NCI-H2107 (cell line): ENCODE data around the gene CSF3R.
"Not testable (repeated sequence)": the region's sequence is repeated elsewhere in the genome, so short reads cannot be mapped to it uniquely, and the experiment has no call there.

Source experiments
- DNase-seq: peaks from one replicate; lab custom pipeline; 2025; lab: John Stamatoyannopoulos, UW

The CSF3R gene

DNA sequence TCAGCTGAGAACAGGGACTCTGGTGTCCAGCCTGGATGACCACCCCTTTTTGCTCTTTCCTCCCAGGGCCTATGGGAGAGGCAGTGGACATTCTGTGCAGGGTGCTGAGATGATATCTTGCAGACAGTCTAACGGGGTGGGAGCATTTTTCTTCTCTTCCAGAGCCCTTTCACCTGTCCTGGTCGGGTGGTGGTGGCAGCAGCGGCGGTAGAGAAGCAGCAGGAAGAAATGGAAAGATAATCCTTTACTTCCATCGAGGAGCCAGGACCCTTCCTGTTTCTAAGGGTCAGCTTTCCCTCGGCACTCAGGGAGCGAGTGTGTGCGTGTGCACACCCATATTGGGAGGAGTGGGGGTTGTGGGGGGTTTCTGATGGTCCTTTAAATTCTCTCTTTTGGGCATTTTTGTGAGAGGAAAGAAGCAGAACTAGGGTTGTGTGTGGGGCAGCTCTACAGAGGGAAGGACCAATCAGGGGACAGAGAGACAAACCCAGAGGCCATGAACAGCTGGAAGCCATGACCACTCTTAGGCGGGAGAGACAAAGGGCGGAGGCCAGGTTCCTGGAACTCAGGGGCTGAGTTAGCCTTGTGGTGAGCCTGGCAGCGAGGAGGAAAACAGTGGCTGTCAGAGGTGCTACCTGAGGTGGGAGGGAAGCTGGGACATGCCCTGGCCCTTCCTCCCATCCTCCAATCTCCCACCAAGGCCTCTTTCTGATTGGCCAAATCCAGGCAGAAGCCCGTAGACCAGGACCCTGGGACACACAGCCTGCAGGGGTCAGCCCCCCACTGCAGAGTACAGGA is 31.2 kb upstream of the CSF3R start:
- DNase-seq, result no peak

DNA sequence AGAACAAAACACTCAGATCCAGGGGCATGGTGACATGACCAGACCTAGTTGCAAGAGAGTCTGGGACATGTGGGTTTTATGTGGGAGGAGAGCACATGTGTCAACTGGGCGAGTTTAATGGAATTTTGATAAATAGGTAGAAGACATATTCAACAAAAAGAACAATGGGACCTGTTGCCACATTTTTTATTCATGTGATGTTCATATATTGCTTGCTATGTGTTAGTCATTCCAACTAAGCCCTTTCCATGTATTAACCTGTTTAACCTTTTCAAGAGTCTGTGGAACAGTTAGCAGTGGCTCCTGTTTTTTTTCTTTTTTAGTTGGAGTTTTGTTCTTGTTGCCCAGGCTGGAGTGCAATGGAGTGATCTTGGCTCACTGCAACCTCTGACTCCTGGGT is 30.1 kb upstream of the CSF3R start:
- no peak for DNase-seq

DNA sequence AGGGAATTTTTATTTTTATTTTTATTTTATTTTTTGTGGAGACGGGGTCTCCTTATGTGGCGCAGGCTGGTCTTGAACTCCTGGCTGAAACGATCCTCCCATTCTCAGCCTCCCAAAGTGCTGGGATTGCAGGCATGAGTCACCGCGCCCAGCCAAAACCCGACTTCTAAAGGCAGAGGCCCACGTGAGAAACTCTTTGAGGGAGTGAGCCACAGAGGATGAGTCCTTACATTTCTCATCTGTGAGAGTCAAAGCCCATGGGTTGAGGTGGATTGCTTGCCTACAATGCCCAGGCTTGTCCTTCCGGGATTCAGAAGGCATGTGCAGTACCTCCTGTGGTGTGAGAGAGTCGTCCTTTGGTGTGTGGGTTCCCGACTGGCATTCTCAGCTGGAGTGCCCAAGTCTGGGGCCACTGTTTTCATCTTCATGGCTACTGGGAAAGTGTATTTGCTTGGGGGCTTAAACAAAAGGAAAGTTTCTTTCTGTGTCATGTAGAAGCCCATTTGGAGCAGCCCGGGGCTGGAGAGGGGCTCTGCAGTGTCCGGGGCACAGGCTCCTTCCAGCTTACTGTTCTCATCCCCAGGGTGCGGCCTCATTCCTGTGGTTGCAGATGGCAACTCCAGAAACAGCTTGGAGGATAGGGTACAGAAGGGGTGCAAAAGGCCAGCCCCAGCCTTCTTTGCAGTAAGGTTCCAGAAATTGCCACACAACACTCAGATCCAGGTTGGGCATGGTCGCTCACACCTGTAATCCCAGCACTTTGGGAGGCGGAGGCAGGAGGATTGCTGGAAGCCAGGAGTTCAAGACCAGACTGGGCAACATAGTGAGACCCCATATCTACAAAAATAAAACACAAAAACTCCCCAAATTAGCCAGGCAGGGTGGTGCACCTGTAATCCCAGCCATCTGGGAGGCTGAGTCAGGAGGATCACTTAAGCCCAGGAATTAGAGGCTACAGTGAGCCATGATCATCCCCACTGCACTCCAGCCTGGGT is 29.4 kb upstream of the CSF3R start:
- DNase-seq, result no peak

DNA sequence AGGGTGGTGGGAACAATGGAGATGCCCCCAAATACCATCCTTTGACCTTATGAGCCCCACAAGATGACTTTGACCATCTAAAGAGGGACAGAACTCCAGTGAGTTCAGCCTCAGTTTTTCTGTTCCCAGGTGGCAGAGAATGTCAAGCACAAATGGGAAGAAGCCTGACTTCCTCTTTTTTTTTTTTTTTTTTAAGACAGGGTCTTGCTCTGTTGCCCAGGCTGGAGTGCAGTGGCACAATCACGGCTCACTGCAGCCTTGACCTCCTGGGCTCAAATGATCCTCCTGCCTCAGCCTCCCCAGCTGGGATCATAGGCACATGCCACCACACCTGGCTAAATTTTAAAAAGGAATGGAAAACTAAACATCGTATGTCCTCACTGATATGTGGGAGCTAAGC is 28.5 kb upstream of the CSF3R start:
- DNase-seq, result not testable (repeated sequence)

GRCh38 chr1:36510418-36510817 is 27.7 kb upstream of the CSF3R start:
- DNase-seq, result no peak

GRCh38 chr1:36508257-36508656 is 25.5 kb upstream of the CSF3R start:
- no peak for DNase-seq

GRCh38 chr1:36506276-36506920 is 23.7 kb upstream of the CSF3R start:
- DNase-seq, result no peak

- DNase-seq, result no peak
Measured at GRCh38 chr1:36503733-36504132, 21.0 kb upstream of the CSF3R start.

DNA sequence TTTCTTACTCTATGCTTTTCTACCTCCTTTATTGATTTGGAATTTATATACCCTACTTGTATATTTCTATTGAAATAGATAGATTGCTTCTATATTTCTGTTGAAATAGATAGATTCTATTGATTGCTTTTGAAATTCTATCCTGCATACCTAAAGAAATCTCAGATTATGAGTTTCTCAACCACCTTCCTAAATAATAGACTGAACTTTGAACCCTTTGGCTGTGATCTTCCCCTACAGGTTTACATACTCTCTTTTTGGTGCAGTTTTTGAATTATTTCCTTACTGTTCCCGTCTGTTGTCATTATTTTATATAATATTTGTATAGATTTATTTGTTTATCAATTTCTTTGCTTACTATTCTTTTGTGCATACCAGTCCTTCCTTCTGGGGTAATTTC is 20.4 kb upstream of the CSF3R start:
- no peak for DNase-seq

DNA sequence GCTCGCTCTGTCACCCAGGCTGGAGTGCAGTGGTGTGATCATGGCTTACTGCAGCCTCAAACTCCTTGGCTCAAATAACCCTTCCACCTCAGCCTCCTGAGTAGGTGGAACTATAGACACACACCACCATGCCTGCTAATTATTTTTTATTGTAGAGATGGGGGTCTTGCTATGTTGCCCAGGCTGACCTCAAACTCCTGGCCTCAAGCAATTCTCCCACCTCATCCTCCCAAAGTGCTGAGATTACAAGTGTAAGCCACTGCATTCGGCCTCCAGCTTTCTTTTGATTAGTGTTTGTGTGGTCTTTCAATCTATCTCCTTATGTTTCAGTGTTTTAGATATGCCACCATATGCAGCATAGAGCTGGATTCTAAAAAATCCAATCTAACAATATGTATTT is 19.9 kb upstream of the CSF3R start:
- no peak for DNase-seq

GRCh38 chr1:36501911-36502310 is 19.2 kb upstream of the CSF3R start:
- not testable (repeated sequence) for DNase-seq

GRCh38 chr1:36497207-36497606 is 14.5 kb upstream of the CSF3R start:
- no peak for DNase-seq

DNA sequence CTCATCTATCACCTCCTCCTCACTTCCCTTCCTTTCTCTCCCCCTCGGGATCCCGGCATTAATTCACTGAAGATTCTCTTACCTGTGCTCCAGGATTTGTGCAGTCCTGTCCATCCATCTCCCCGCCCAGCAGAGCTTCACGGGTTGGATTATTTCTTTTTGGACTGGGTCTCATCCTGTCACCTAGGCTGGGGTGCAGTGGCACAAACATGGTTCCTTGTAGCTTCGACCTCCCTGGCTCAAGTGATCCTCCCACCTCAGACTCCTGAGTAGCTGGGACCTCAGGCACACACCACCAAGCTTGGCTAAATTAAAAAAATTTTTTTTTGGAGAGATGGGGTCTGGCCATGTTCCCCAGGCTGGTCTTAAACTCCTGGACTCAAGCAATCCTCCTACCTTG is 12.3 kb upstream of the CSF3R start:
- no peak for DNase-seq

DNA sequence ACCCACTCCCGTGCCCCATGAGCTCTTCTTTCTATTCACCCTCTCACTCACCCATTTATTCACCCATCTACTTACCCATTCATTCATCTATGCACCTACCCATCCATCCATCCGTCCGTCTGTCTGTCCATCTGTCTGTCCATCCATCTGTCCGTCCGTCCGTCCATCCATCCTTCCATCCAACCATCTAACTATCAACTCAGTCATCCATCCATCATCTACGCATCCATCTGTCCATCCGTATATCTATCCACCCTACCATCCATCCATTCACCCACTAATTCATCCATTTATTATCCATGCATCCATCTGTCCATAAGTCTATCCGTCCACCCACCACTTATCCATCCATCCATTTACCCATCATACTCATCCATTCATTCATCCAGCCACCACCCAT is 10.8 kb upstream of the CSF3R start:
- no peak for DNase-seq

GRCh38 chr1:36492491-36492890 is 9.8 kb upstream of the CSF3R start:
- no peak for DNase-seq

GRCh38 chr1:36489258-36490051 is 6.7 kb upstream of the CSF3R start:
- not testable (repeated sequence) for DNase-seq

- no peak for DNase-seq
Measured at GRCh38 chr1:36487906-36488305, 5.2 kb upstream of the CSF3R start.

GRCh38 chr1:36487336-36487725 is 4.6 kb upstream of the CSF3R start:
- not testable (repeated sequence) for DNase-seq

DNA sequence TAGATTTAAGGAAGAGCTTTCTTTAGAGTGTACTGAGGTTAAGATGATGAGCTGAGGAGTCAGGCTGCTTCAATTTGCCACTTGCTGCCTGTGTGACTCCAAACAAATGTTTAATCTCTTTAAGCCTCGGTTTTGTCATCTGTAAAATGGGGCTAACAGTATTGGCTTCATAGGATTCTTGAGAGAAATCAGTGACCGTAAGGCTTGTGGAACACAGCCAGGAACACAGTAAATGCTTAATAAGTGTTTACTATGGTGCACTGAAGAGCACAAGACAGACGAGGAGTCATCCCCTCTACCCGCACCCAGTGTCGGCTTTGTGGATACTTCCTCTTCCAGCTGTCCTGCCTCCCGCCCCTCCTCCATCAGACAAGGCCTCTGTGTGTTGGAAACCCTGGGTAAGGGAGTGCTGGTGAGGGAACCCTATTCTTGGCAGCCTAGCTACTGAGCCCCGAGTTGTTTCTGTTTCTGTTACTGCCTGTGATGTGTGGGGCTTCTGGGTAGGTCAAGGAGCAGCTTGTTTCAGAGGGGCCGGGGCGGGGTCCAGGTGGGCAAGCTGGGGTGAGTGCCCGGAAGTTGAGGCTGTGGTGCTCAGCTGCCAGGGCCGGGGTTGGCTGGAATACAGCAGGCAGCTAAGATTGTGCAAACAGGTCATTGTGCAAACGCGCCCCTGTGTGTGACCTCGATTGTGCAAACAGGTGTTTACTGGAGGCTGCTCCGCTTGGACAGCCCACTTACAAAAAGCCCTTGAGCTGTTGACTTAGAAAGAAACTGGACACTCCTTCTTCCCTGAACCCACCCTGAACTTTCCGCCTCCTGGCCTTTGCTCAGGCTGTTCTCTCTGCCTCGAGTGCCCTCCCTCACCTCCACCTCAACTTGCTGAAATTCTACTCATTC is 4.0 kb upstream of the CSF3R start:
- no peak for DNase-seq

GRCh38 chr1:36486093-36486438 is 3.4 kb upstream of the CSF3R start:
- DNase-seq, result no peak

- DNase-seq, result no peak
Measured at GRCh38 chr1:36484099-36484498, 1.4 kb upstream of the CSF3R start.
